Mucosa of rectum (tissue), 2 donors: ENCODE data around the gene ETHE1.

Source experiments
- H3K27ac ChIP-seq, 2 donors: one replicate each; pipeline ENCODE4 v1.7.0; 2013; ENCODE audit warnings: inconsistent platforms in 2 of 2, low read depth in 2 of 2, low read length in 2 of 2
- H3K27me3 ChIP-seq, 2 donors: one replicate each; pipeline ENCODE4 v1.7.0; 2013; ENCODE audit warnings: low read length in 2 of 2; ENCODE audit not compliant: control insufficient read depth in 2 of 2, insufficient read depth in 2 of 2
- H3K36me3 ChIP-seq, 2 donors: one replicate each; pipeline ENCODE4 v1.7.0; 2013; ENCODE audit warnings: low read length in 2 of 2; ENCODE audit not compliant: control insufficient read depth in 2 of 2, insufficient read depth in 2 of 2
- H3K4me1 ChIP-seq, 2 donors: one replicate each; pipeline ENCODE4 v1.7.0; 2013; ENCODE audit warnings: low read length in 2 of 2, mild to moderate bottlenecking in 1 of 2; ENCODE audit not compliant: control insufficient read depth in 2 of 2, insufficient read depth in 2 of 2
- H3K4me3 ChIP-seq, 2 donors: one replicate each; pipeline ENCODE4 v1.7.0; 2013; ENCODE audit warnings: low read length in 2 of 2
- H3K9ac ChIP-seq, 2 donors: one replicate each; pipeline ENCODE4 v1.7.0; 2013; ENCODE audit warnings: low read length in 2 of 2, low read depth in 1 of 2, mild to moderate bottlenecking in 1 of 2
- H3K9me3 ChIP-seq, 2 donors: one replicate each; pipeline ENCODE4 v1.7.0; 2013; ENCODE audit warnings: low read length in 2 of 2; ENCODE audit not compliant: control insufficient read depth in 2 of 2
- donor health status: healthy.
- donor health status: Normal muscosa, but diverticular disease.

The ETHE1 gene

GRCh38 chr19:43504426-43505185, 22.4 kb downstream of the ETHE1 start, which contains the start of gene PHLDB3:
Gene PHLDB3 (minus strand): TSS chr19:43504746. CDS start chr19:43504118, 628 bp downstream.
- no peaks in the 10 kb centered on the region for H3K9me3 ChIP-seq
- H3K36me3 ChIP-seq, result peaks cover 18 to 25% of the 10 kb centered on the region in 2 donors
- H3K4me1 ChIP-seq, result peaks cover 6 to 8% of the 10 kb centered on the region in 2 donors
- H3K4me3 ChIP-seq, result peak within 1 kb of the TSS; percentile 74 to 79
- H3K27ac ChIP-seq, result peak within 1 kb of the TSS; percentile 77 to 83
- no peaks in the 10 kb centered on the region for H3K27me3 ChIP-seq
- H3K9ac ChIP-seq, result peak within 1 kb of the TSS; percentile 82 to 84

- Histone ChIP-seq H3K27ac (peak overlapping the region; percentile 77 to 83), H3K36me3 (peaks cover 14 to 25% of the 10 kb centered on the region in 2 donors), H3K4me3 (peak overlapping the region; percentile 74 to 79), H3K4me1 (peaks cover 10 to 11% of the 10 kb centered on the region in 2 donors), H3K27me3 (no peaks in the 10 kb centered on the region), H3K9me3 (no peaks in the 10 kb centered on the region), H3K9ac (peak overlapping the region; percentile 82 to 84)
These were observed 23.2 kb downstream of the ETHE1 start for GRCh38 chr19:43503501-43504425.

GRCh38 chr19:43502419-43502976, 24.5 kb downstream of the ETHE1 start:
- Histone ChIP-seq H3K4me1 (peaks cover 10 to 12% of the 10 kb centered on the region in 2 donors), H3K27me3 (no peaks in the 10 kb centered on the region), H3K9ac (no peak overlapping the region), H3K9me3 (no peaks in the 10 kb centered on the region), H3K4me3 (peak overlapping the region in 1 of 2 donors; percentile 79), H3K36me3 (peaks cover 4 to 25% of the 10 kb centered on the region in 2 donors), H3K27ac (no peak overlapping the region)

GRCh38 chr19:43501661-43502418, 25.2 kb downstream of the ETHE1 start:
- Histone ChIP-seq H3K27me3 (no peaks in the 10 kb centered on the region), H3K9me3 (no peaks in the 10 kb centered on the region), H3K36me3 (peaks cover 9 to 31% of the 10 kb centered on the region in 2 donors), H3K4me1 (peaks cover 10 to 12% of the 10 kb centered on the region in 2 donors), H3K9ac (no peak overlapping the region), H3K4me3 (no peak overlapping the region), H3K27ac (no peak overlapping the region)

GRCh38 chr19:43499042-43499441, 28.0 kb downstream of the ETHE1 start:
- Histone ChIP-seq H3K9ac (no peak overlapping the region), H3K27ac (no peak overlapping the region), H3K27me3 (no peaks in the 10 kb centered on the region), H3K4me1 (peaks cover 4 to 7% of the 10 kb centered on the region in 2 donors), H3K36me3 (peaks cover 9 to 34% of the 10 kb centered on the region in 2 donors), H3K4me3 (peak overlapping the region in 1 of 2 donors; percentile 9), H3K9me3 (no peaks in the 10 kb centered on the region)

GRCh38 chr19:43498233-43498842, 28.7 kb downstream of the ETHE1 start:
- no peak overlapping the region for H3K4me3 ChIP-seq
- peaks cover 3 to 7% of the 10 kb centered on the region in 2 donors for H3K4me1 ChIP-seq
- H3K9me3 ChIP-seq, result no peaks in the 10 kb centered on the region
- no peak overlapping the region for H3K9ac ChIP-seq
- H3K27ac ChIP-seq, result no peak overlapping the region
- peaks cover 9 to 34% of the 10 kb centered on the region in 2 donors for H3K36me3 ChIP-seq
- no peaks in the 10 kb centered on the region for H3K27me3 ChIP-seq

GRCh38 chr19:43496960-43497359, 30.0 kb downstream of the ETHE1 start:
- Histone ChIP-seq H3K4me1 (peaks cover 2 to 7% of the 10 kb centered on the region in 2 donors), H3K9me3 (no peaks in the 10 kb centered on the region), H3K27me3 (no peaks in the 10 kb centered on the region), H3K27ac (no peak overlapping the region), H3K9ac (no peak overlapping the region), H3K4me3 (no peak overlapping the region), H3K36me3 (peaks cover 9 to 34% of the 10 kb centered on the region in 2 donors)

- Histone ChIP-seq H3K36me3 (peaks cover 19 to 30% of the 10 kb centered on the region in 2 donors), H3K27me3 (no peaks in the 10 kb centered on the region), H3K9me3 (no peaks in the 10 kb centered on the region), H3K4me1 (peaks cover 2 to 7% of the 10 kb centered on the region in 2 donors), H3K27ac (no peak overlapping the region), H3K9ac (no peak overlapping the region), H3K4me3 (no peak overlapping the region)
These were observed 31.9 kb downstream of the ETHE1 start for GRCh38 chr19:43495082-43495481.

GRCh38 chr19:43490759-43491158, 36.2 kb downstream of the ETHE1 start:
- Histone ChIP-seq H3K4me1 (no peaks in the 10 kb centered on the region), H3K27ac (no peak overlapping the region), H3K36me3 (peaks cover 5 to 13% of the 10 kb centered on the region in 2 donors), H3K9me3 (no peaks in the 10 kb centered on the region), H3K4me3 (no peak overlapping the region), H3K27me3 (no peaks in the 10 kb centered on the region), H3K9ac (no peak overlapping the region)
